HG02943 (cell line): ENCODE data around the gene FA2H.
"Not testable (repeated sequence)": the region's sequence is repeated elsewhere in the genome, so short reads cannot be mapped to it uniquely, and the experiment has no call there.

ENCODE experiments used
- ATAC-seq: cut with Tn5 transposase; IDR thresholded peaks from one replicate; pipeline ENCODE4 v1.9.1; 2021; ENCODE audit warnings: mild to moderate bottlenecking, low read depth, moderate library complexity; ENCODE audit not compliant: unreplicated experiment

Gene FA2H

DNA sequence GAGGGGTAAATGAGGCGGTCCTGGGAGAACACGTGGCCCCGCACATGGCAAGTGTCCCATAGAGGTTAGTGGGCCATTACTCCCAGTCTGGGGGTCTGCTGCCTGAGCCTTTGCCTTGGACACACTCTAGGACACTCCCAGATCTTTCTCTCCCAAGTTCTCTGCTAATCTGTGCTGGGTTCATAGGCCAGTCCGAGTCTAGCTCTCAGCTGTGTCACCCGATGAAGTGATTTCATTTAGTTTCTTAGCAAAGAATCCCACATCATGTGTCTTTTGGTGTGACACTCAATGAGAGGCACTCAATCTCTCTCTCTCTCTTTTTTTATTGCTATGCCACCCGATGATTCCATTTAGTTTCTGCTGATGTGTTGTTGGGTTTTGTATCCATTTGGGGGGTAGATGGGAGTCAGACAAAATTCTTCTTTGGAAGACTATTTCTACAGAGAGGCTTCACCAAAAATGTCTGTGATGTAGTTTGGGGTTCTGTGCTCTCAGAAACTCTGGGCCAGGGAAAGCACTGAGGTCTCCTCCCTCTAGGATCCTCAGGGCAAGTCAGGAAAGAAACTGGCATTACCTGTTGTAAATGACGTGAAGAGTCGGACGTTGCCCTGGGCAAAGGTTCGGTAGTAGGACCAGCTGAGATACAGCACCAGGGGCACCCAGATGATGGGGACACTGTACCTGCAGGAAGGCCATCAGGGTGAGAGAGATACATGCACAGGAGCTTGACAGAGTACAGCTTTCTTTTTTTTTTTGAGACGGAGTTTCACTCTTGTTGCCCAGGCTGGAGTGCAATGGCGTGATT lies 48.8 kb downstream of the FA2H start:
- no peak for ATAC-seq

DNA sequence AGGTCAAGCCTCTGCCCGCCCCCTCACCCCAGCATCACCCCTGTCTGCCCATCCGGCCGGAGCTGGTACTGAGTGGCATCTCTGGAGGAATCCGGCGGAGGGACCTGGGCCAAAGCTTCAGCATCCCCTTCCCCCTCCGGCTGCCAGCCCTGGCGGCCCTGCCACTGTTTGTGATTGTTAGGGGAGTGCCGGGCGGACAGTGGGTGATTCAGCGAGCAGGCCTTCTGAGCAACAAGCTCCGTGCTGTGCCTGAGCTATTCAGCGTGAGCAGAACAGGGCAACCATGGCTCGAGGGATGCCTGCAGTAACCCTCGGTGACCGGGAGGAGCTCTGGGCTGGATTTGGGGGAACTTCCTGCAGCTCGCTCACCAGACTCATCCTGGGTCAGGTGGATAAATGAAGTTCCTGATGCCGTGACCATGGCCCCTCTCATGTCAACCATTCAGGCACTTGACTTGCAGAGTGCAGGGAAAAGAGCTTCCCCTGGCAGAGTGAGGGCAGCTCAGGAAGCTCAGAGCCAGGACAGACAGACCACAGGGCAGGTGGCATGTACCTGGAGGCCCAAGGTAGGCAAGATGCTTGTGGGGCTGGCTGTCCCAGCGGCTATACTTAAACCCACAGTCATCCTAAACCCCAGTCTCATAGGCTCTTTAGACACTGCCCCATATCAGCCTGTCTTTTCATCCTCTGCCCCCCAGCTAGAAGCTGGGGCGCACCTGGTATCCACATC lies 49.6 kb downstream of the FA2H start:
- ATAC-seq: no peak

DNA sequence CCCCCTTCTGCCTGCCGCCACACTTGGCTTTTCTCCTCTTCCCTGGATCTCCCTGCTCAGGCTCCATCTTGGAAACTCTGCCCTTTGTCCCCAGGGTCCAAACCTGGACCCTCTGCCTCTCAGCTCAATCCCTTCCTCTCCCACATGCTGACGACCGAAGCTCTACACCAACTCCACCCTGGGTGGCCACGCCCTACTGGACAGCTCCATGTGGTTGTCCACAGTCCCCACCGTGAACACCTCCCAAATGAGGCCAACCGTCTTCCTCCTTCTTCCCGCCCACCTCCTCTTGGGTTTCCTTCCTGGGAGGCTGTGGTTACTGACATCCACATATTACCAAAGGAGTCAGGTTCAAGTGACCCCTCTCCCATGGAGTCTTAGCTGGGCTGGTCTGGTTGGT lies 51.4 kb downstream of the FA2H start:
- no peak for ATAC-seq

DNA sequence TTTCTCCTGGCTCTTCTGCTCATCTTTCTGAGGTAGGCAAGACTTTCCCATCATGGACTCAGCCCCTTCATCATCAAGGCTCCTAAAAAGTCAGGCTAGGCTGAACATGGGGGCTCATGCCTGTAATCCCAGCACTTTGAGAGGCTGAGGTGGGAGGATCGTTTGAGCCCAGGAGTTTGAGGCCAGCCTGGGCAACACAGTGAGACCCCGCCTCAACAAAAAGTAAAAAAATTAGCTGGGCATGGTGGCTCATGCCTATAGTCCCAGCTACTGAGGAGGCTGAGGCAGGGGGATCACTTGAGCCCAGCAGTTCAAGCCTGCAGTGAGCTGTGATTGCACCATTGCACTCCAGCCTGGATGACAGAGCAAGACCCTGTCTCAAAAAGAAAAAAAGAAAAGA lies 52.5 kb downstream of the FA2H start:
- ATAC-seq: not testable (repeated sequence)

DNA sequence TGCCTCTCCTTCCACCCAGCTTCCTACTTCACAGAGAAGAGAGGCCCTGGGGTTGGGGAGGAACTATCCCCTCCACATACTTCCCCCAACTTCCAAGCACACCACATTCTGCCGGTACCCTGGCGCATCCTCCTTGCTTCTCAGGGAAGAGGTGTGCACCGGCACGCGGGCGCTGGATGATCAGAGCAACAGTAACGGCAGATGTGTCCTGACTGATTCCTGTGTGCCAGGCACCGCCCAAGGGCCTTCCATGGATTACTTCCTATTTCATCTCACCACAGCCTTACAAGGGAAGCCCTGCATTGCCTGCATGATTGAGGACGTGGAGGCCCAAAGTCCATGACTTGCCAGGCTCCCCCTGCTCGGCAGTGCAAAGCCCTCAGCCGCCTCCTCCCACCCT lies 52.9 kb downstream of the FA2H start:
- no peak for ATAC-seq

DNA sequence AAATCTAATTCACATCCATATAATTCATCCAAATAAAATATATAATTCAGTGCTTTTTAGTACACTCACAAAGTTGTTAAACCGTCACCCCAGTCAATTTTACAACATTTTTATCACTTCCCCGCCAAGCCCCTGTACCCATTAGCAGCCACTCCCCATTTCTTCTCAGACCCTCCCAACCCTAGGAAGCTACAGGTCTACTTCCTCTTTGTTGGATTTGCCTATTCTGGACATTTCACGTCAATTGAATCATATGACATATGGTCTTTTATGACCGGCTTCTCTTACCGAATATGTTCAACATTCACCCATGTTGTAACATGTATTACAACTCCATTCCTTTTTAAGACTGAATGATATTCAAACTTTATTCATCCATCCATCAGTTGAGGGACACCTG lies 54.0 kb downstream of the FA2H start:
- no peak for ATAC-seq

DNA sequence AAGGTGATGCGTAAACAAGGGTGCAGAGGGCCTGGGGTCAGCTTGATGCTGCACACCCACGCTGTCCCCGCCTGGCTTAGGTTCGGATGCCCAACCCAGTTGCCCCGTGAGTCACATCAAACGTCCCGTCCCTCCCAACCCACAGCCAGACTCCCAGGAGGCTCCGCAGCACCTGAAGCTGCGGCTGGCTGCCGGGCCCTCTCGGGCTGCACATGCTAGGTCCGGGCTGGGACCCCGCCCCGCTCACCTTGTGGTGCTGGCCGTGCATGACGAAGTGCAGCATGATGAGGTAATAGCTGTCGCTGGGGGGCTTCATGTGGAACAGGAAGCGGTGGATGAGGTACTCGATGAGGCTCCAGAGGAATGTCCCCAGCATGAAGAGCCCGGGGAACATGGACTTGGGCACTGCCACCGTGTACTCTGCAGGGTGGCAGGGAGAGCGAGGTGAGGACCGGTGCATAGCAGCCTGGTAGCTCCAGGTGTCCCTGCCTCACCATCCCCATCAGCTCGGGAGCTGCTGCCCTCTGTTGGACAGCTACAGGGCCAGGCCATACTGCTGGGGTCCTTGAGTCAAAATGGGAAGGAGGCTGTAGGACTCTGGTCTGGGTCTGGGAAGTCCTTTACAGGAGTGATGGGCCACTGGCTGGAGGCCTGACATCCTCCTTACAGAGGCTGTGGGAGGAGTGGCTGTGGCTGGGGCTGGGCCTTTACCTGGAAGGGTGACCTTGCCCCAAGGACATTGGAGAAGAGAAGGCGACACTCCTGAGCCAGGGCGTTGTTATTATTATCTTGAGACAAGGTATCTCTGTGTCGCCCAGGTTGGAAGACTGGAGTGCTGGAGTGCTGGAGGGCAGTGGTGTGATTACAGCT lies 55.6 kb downstream of the FA2H start:
- no peak for ATAC-seq

DNA sequence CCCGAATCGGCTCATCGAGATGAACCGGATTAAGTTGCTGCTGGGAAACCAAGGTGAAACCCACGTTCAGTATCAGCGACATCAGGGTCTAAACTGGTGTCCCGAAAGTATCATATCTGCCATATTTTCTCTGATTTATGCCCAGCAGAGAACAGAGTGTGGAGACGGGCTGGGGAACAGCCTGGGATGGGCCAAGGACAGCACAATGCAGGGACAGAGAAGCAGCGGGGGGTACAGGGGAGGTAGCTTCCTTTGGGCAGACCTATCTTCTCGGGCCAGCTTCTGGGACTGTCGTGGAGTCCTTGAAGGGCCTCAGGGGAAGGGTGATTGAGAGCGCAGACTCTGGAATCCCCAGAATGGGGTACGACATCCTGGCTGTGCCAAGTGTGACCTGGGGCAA lies 56.5 kb downstream of the FA2H start:
- no peak for ATAC-seq

DNA sequence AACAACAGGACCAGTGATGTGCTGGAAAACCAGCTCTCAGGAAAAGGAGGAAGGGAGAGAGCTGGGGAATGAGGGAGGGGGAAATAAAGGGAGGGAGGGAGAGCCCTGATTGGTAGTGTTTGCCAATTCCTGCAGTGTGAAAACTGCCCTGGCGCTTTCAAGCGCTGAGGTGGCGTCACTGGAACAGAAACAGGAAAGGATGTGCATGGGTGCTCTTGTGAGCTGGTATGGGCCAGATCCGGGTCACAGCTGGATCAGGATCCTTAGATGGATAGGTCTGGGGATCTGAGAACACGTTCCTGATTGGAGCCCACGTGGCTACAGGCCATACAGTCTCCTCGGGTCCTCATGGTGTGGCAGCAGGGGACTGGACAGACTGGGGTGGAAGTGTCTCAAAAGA lies 57.3 kb downstream of the FA2H start:
- ATAC-seq: no peak

DNA sequence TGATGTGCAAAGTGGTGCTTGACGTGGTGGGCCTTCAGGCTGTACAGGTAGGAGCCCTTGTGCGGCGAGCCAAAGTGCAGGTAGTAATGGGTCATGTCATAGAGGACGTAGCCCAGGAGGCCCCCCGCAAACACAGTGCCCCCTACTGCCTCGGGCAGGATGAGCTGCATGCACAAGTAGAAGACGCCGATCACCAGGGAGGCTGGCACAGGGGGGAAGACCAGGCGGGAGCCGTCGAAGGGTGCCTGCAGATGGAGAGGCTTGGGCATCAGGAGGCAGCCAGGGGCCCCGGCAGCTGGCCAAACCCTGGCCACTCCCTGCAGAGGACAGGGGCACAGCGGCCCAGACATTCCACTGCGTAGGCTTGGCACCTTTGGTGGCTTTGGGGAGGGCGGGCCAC lies 58.3 kb downstream of the FA2H start:
- ATAC-seq: no peak

DNA sequence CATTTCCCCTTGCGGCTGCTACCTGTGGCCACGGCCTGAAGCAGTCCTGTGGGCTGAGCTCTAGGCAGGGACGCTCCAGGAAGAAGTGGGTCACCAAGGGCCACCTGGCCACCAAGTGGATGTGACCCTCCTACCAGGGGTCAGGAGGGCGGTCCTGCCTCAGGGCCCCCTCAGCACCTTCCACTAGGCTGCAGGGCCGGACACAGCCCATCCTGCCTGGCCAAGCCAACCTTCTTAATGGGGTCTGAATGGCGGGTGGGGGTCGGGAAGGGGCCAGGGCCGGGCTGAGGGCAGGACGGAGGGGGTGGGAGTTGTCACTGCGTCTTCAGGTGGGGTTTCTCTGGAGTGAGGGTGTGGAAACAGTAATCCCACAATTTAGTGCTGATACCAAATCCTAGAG lies 60.7 kb downstream of the FA2H start:
- ATAC-seq: no peak

DNA sequence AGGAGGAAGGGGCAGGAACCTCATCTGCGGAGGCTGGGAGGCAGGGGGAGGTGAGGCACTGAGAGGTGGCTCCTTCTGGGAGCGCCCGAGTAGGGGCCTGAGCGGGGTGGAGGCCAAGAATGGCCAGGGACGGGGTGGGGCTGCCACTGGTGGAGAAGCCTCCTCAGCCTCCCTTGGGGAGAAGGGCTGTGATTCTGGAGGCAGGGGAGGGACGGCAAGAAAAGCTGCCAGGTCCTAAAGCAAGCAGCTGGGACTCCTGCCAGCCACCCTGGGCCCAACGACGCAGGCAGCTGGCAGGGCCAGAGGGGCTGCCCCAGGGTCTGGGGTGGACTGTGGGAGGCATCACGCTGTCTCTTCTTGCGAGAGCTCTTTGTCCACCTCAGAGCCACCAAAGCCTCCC lies 61.3 kb downstream of the FA2H start:
- no peak for ATAC-seq

DNA sequence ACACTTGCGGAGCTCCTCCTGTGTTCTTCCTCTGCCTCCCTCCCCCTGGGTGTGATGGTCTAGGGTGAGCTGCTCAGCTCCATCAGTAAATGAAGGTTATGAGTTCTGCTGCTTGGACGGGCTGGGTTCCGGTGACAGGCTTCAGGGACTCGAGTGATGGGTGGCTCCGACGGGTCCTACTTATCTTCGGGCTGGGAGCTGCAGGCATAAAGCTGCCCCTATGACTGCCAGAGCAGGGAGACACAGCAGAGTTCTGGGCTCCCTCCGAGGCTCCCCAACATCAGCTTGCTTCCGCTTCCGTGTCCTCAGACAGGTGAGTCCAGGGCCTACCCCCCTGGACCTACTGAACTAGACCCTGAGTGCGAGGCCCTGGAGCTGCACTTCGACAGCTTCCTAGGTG lies 62.7 kb downstream of the FA2H start:
- no peak for ATAC-seq

DNA sequence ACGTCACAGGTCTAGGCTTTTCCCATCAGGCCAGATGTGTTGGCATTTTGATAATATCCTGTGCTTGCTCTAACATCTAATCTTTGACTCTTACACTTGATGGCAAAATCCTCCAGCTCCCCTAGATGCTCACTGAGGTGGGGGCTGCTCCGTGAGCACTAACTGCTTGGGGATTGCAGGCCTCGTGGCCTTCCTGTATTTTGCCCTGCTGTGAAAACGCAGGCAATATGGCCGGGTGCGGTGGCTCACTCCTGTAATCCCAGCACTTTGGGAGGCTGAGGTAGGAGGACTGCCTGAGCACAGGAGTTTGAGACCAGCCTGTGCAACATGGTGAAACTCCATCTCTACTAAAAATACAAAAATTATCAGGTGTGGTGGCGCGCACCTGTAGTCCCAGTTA lies 64.2 kb downstream of the FA2H start:
- ATAC-seq: no peak

DNA sequence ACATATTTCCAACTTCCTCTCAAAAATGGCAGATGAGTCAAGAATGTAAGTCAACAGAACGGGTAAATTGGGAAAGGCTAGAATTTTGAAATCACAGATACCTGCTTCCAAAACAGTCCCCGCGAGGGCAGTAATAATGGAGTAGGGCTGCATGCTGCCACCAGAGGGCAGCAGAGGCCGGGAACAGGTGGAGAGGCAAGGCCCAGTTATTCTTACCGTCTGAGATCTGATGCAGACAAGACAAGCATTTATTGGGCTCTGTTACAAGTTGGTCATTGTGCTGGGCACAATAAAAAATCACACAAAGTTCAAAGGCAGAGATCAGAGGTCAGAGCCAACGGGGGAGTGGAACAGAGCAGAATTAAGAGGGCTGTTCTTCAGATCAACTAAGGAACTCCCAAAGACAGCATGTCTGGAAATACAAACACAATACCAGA lies 65.2 kb downstream of the FA2H start:
- ATAC-seq: peak; percentile 82

DNA sequence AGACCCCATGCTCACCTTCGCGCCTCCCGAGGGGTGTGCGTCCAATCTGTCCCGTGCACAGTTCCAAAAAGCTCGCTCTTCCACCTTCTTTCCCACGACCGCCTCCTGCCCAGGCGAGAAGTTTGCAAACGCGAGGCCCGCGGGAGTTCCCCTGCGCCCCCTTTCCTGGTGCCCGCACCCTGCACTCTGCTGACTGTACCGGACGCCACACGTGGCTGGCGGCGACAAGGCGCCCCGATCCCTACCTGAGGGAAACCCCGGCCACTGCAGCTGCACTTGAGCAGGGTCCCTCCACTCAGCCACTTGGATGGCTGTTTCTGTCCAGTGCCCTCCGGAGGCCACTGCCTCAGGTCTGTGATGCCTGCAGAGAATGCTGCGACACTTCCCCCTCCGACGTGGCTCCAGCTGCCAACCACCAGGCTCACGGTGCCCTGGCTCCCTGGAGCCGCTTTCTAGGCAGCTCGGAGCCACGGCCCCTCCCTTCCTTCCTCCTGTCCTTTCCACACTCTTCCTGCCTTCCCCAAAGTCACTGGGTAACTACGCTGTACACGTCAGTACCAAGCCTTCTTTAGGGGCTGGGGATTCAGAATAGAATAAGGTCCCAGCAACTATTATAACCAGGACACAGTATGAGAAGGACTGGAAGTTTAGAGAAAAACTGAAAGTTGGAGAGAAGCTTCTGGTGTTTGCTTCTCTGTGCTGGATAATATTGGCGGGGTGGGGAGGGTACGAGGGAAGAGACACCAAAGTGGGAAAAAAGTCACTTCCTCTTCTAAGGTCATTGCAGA lies 74.0 kb downstream of the FA2H start, which contains the start of gene MLKL:
MLKL (minus strand) TSS at position 425 of the 788 bp plus-strand sequence. CDS start 5,105 bp downstream, outside the sequence.
- no peak for ATAC-seq

DNA sequence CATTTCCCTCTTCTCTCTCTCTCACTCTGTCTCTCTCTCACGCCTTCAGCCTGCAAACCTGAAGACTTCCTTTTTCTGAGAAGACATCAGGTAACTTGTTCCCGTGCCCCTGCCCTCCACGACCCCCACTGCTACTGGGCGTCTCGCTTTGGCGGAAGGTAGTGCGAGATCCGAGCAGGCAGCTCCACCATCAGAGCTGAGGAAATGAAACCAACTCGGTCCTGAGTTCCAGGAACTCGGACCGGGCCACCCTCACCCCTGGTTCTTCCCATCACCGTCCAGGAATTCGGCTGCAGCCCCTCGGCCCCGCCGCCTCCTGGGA lies 74.5 kb downstream of the FA2H start:
- no peak for ATAC-seq

DNA sequence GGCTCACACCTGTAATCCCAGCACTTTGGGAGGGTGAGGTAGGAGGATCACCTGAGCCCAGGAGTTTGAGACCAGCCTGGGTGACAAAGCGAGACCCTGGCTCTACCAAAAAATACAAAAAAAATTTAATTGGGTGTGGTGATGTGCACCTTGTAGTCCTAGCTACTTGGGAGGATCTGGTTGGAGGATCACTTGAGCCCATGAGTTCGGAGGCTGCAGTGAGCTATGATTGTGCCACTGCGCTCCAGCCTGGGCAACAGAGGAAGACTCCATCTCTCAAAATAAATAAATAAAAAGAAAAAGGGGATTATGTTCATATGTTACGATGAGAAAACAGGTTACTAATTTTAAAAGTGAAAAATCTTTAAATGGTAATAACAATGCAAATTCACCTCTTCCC lies 75.0 kb downstream of the FA2H start:
- no peak for ATAC-seq

DNA sequence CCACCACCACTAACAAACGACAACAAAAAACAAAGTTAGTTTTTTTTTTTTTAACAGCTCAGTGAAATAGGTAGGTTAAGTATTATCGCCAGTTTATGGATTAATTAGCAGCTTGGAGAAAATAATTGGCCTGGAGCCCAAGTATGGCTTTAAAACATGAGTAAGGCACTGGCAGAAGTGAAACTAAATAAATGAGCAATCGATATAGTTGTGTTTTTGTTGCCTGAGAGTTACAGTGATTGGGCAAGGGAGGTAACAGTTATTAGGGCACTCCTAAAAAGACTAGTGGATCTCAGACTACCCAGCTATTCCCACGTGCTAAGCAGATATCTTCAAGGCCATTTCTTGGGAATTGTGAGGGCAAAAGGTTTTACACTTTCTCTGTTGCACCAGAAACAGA lies 76.4 kb downstream of the FA2H start:
- no peak for ATAC-seq
